H54 (cell line): ENCODE measurements around the gene MACROH2A2.
"Not testable (repeated sequence)": the region's sequence is repeated elsewhere in the genome, so short reads cannot be mapped to it uniquely, and the experiment has no call there.

ENCODE experiments used
- DNase-seq: peaks from one replicate; pipeline ENCODE4 v3.0.0; 2011; ENCODE audit warnings: low spot score, mixed read lengths; ENCODE audit not compliant: insufficient read length
- FAIRE-seq: peaks from 3 replicates; lab custom pipeline; 2011; peaks lifted over from hg19 to GRCh38; lab: Jason Lieb, UNC
- POLR2A ChIP-seq: IDR thresholded peaks from 2 replicates; pipeline ENCODE4 v1.6.1; 2011; ENCODE audit warnings: low read depth, mild to moderate bottlenecking, low read length

The MACROH2A2 gene

DNA sequence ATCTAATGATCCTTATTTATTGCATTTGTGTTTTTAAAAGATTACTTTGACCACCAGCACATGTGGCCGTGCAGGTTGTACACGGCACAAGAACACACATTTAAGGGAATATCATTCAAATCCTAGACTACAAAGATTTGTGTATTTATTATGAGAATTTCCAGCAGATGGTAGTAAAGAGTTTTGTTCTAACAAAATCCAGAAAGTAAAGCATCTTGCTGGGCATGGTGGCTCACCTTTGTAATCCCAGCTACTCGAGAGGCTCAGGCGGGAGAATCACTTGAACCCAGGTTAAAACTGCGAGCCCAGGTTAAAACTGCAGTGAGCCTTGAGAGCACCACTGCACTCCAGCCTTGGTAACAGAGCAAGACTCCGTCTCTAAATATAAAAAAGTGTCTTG lies 31.5 kb downstream of the MACROH2A2 start:
- no peak for TF ChIP-seq POLR2A
- DNase-seq (no peak), FAIRE-seq (no peak)

DNA sequence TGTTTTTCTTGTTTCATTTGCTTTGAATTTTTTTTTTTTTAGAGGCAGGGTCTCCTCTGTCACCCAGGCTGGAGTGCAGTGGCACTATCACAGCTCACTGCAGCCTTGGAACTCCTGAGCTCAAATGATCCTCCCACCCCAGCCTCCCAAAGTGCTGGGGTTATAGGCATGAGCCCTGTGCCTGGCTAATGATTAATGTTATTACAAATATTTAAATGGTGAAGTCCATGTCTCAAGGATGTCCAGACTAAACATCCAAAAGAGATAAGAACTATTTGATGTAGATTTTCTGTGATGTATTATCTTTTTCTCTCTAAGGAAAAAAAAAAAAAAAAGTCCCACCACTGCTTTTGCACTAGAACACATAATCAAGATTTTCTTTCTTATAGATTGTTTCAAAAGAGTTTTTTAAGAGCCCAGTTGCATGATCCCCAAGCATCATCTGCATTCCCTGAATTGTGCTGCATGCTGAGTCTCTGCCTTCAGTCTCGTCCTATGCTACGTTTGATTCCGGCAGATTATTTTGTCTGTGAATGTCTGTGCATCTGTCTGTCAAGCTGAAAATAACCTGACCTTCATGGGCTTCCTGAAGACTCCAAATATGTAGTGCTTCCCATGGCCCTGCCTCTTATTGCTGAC lies 33.4 kb downstream of the MACROH2A2 start:
- no peak for TF ChIP-seq POLR2A
- no peak for FAIRE-seq
- no peak for DNase-seq

DNA sequence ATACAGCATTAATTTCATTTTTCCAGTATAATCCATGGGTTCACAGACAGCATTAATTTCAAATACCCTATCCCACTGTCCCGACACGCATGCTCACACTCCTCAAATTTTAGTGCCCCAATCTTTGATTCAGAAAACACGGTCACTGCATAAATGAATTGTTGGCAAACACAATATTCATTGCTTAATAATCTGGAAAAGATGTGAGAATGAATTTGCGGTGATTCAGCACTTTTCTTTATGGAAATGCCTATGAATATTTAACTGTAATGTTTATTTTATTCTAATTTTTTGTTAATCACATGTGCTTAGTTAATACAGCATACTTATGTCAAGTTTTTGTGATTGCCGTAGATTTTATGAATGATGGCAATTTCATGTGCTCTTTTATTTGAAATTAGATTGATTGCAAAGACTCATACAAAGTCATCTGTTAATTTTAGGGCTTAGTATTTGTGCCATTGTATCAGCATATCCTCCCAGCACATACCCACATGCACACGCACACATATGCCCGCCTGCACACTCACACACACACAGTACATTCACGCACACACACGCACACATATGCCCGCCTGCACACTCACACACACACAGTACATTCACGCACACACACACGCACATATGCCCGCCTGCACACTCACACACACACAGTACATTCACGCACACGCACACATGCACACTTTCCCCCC lies 35.1 kb downstream of the MACROH2A2 start:
- FAIRE-seq: no peak
- TF ChIP-seq POLR2A: no peak
- no peak for DNase-seq

DNA sequence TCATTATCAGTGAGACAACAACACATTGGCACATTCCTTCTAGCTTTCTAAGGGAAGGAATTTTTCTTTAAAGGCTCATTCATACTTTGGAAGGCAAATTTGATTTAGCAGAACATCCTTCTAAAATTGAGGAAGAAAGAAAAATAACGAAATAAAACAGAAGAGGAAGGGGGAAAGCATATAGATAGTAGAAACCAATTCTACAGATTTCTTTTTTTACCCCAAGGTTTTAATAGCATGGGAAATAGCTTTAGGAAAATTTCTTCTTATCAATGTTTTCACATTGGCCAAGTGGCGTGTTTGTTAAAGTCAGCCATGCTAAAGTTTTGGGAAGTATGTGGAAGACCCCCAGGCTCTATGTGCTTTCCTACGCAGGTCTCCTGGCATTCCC lies 35.7 kb downstream of the MACROH2A2 start:
- TF ChIP-seq POLR2A: no peak
- FAIRE-seq (no peak), DNase-seq (no peak)

DNA sequence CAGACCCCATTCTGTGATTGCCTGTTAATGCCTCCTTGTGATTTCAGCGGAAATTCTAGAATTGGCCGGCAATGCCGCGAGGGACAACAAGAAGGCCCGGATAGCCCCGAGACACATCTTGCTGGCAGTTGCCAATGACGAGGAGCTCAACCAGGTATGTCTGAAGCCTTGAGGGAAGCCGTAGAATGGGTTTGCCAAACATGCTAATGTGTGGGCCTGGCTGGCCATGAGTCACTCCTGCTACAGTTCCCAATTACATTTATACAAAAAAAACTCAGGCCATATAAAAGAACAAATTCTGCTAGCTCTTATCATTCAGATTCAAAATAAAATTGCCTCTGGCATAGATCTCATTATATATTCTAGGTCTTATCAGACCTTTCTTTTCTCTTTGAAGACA lies 37.4 kb downstream of the MACROH2A2 start:
- DNase-seq (no peak), FAIRE-seq (no peak)
- TF ChIP-seq POLR2A: no peak

DNA sequence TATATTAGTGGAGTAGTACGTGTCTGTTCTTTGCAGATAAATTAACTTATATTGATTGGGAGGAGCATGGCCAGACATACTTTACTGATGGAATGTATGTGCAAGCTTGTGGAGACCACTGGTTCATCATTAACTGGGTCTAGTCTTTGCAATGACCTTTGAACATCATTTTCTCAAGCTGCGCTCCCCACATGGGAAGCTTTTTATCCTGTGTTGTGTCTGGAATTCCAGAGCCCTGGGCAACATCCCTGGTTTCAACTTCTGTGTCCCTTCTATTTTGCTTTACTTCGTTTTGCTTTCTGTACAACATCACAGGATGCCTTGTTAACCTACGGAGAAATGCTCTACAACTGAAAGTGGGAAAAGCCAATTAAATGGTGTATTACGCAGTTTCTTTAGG lies 38.3 kb downstream of the MACROH2A2 start:
- FAIRE-seq: no peak
- no peak for DNase-seq

DNA sequence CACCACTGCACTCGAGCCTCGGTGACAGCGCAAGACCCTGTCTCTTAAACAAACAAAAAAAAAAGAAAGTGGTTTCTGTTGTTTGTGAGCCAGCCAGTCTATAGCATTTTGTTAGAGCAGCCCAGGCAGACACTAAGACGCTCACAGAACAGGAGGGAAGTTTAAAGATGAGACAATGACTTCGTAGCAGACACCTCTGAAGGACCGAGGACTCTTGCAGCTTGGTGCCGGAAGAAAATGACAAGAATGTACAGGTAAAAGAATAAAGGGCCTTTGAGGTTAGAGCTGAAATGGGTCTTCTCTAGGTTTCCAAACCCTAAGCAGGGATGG lies 39.7 kb downstream of the MACROH2A2 start:
- TF ChIP-seq POLR2A: no peak
- no peak for FAIRE-seq

More for the DNA sequence above, 38.3 kb downstream of the MACROH2A2 start:
- TF ChIP-seq POLR2A: no peak

DNA sequence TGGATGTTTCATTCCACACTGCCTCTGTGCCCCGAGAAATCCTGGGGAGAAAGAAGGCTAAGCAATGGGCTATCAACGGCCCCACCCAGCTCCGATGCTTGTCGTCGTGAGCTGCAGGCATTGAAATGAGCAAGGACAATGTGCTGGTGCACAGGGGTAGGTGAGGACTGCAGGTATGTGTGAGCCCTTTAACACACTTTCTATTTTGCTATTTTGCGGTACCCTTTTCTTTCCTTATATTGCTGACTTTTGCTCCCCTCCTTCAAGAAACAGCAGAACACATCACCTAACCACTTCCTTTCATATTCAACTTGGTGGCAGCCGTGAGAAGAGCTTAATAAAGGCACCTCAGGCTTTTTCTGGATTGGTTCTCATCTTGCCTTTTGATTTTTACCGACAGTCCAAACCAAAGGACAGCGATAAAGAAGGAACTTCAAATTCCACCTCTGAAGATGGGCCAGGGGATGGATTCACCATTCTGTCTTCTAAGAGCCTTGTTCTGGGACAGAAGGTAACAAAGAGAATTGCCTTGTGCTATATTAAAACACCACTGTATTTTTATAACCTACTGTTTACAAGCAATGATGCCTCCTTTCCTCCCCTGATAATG lies 40.8 kb downstream of the MACROH2A2 start:
- DNase-seq (no peak), FAIRE-seq (no peak)
- no peak for TF ChIP-seq POLR2A

More for the DNA sequence above, 39.7 kb downstream of the MACROH2A2 start:
- DNase-seq: no peak

DNA sequence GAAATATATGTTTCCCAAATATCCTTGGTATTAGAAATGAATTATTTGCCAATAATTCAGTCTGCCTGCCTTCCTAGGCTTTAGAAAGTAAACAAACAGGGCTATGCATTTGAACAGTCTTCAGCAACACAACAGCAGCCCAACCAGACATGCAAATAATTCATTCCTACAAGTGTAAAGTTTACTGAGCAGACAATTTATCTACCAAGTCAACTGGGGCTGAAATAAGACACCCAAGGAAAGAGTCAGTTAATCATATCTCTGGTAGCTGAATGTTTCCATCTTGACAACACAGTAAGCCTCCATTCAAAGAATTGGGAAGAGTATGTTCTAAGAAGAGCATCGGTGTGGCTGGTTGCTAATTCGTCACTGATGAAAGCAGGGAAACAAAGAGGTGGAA lies 41.6 kb downstream of the MACROH2A2 start:
- FAIRE-seq: no peak
- no peak for TF ChIP-seq POLR2A
- no peak for DNase-seq

DNA sequence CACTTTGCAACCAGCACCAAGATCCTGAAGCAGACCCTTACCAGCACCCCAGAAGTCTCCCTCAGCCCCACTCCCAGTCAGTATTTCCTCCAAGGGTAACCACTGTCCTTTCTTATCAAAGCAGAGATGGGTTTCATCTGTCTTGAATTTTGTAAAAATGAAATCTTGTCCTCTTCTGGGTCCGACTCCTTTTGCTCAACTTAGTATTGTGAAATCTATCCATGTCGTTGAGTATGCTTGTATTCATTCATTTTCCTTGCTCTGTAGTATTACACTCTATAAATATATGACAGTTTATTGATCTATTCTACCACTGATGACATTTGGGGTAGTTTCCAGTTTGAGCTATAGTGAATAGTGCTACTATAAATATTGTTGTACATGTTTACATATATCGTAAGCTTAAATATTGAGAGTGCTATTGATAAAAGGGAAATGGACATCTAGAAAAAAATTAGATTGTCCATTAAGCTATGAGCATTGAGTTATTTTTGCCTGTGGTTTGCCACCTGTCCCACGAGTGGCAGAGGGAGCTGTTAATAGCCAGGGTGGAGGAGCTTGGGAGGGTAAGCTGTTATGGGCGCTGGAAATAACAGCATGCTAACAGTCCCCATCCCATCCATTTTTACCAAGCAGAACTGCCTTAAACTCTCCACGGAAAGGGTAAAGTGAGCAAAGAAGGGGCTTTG lies 43.5 kb downstream of the MACROH2A2 start:
- FAIRE-seq (no peak), DNase-seq (no peak)
- no peak for TF ChIP-seq POLR2A

DNA sequence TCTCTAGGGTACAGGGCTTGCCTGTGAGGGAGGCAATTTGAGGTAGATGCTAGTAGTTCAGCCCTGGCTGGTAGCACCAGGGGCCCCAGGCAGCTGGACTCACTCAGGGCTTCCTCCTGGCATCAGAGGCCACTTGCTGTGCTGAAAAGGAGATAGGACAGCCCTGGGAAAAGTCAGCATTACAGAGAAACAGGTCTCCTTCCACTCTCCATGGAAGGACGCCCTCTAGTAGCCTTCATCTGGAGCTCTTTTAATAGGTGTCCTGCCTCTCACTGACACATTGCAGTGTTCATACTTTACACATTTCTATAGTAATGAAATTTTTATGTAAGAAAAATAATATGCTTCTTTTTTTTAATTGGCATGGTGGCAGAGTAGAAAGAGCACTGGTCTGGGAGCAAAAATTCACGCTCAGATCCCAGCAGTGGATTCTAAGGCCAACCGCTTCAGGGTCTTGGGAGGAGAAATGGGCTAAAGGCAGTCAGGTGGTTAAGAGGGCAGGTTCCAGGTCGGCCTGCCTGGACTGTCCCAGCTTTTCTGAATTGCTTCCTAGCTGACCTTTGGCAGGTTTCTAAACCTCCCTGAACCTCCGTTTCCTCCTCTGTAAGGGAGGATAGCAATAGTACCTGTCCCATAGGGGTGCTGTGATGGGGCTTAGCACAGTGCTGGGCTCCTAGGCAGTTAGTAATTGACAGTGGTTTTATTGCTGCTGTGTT lies 44.2 kb downstream of the MACROH2A2 start:
- no peak for TF ChIP-seq POLR2A
- no peak for FAIRE-seq
- no peak for DNase-seq

DNA sequence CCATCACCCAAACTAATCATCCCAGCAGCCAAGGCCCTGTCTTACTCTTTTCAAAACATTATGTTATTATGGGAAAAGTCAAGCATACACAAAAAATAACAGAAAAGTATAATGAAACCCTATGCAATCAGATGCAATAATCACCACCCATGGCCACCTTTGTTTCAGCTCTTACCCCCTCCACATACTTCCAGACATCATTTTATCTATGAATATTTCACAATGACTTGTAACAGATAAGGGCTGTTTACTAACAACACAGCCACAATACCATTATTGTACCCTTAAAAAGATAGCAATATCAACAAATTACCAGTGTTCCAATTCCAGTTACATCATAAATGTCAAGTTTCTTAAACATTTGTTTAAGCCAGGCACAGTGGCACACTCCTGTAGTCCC lies 44.8 kb downstream of the MACROH2A2 start:
- DNase-seq: no peak
- FAIRE-seq: no peak
- no peak for TF ChIP-seq POLR2A

DNA sequence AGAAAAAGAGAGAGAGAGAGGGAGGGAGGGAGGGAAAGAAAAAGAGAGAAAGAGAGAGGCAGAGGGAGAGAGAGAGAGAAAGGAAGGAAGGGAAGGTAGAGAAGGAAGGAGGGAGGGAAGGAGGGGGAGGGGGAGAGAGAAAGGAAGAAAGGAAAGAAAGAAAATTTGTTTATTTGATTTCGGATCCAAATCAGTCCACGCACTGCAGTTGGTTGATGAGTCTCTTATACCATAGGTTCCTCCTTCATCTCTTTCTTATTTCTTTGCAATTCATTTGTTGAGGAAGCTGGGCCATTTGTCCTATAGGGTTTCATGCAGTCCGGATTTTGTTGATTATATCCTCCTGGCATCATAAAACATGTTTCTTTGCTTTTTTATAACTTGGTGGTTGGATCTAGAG lies 45.6 kb downstream of the MACROH2A2 start:
- FAIRE-seq (no peak), DNase-seq (no peak)
- no peak for TF ChIP-seq POLR2A

DNA sequence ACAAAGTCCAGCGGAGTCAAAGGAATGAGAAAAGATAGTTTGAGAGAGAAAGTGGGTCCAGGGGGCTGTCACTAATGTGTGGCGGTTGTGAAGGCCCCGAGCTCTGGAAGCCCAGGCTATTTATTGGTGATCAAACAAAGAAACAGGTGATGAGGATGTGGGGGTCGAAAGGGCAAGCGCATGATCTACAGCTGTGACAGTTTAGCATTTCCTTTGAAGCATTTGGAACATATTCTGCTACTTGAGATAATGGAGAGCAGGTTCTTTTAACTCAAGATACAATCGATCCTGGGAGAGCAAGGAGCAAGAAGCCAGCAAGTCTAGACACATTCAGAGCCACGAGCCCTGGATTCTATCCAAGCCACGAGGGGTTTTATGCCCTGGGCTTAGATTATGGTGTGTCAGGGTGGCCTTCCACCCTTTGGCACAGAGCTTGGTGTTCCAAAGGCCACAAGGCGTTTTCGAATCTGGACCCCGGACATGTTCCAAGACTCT lies 48.5 kb downstream of the MACROH2A2 start:
- FAIRE-seq, DNase-seq: not testable (repeated sequence)
